SK-N-MC (cell line): ENCODE data around the gene KIF12.

Experiments used
- DNase-seq: peaks from one replicate; pipeline ENCODE4 v3.0.0-alpha.2; 2011; ENCODE audit warnings: low read depth, low spot score
- H3K27ac ChIP-seq: fragments of 200-600 bp; sonication (generic); 2 replicates; pipeline ENCODE4 v1.5.1; 2016; ENCODE audit warnings: mixed run types
- H3K36me3 ChIP-seq: fragments of 200-600 bp; sonication (generic); 2 replicates; pipeline ENCODE4 v1.6.1; 2017; ENCODE audit warnings: antibody characterized with exemption, low read length, mixed read lengths; ENCODE audit not compliant: insufficient read depth
- H3K4me3 ChIP-seq: fragments of 200-600 bp; sonication (generic); 2 replicates; pipeline ENCODE4 v1.5.1; 2016
- H3K9ac ChIP-seq: fragments of 200-600 bp; sonication (generic); 2 replicates; pipeline ENCODE4 v1.8.0; 2017; ENCODE audit warnings: mixed run types, mixed read lengths; ENCODE audit not compliant: insufficient read length
- H3K9me3 ChIP-seq: fragments of 200-600 bp; sonication (generic); 2 replicates; pipeline ENCODE4 v1.6.1; 2017; ENCODE audit warnings: low read depth, mild to moderate bottlenecking, antibody characterized with exemption, low read length, moderate library complexity, mixed read lengths
- EZH2 ChIP-seq: fragments of 200-600 bp; sonication (generic); IDR thresholded peaks from one replicate; pipeline ENCODE4 v1.6.1; 2017; ENCODE audit warnings: antibody characterized with exemption
- FOXP2 ChIP-seq: optimal IDR thresholded peaks from 2 replicates; pipeline ENCODE3; 2011; ENCODE audit warnings: mild to moderate bottlenecking, moderate library complexity; ENCODE audit not compliant: insufficient read depth; ENCODE audit errors: extremely low read length, control extremely low read depth
- POLR2AphosphoS5 ChIP-seq: IDR thresholded peaks from 2 replicates; pipeline ENCODE4 v1.6.1; 2012; ENCODE audit warnings: mild to moderate bottlenecking, low read depth, low read length, borderline replicate concordance

The KIF12 gene

GRCh38 chr9:114098021-114098935 is 814 bp downstream of the KIF12 start:
- no peak overlapping the region for H3K9ac ChIP-seq
- H3K4me3 ChIP-seq: peak overlapping the region; percentile 81
- no peak for DNase-seq
- TF ChIP-seq EZH2 (no peak), FOXP2 (no peak), POLR2AphosphoS5 (no peak)
- no peaks in the 10 kb centered on the region for H3K36me3 ChIP-seq
- no peak overlapping the region for H3K27ac ChIP-seq
- no peaks in the 10 kb centered on the region for H3K9me3 ChIP-seq

GRCh38 chr9:114097613-114098020 is 1.5 kb downstream of the KIF12 start:
- no peak overlapping the region for H3K9ac ChIP-seq
- no peaks in the 10 kb centered on the region for H3K9me3 ChIP-seq
- DNase-seq: no peak
- no peak overlapping the region for H3K27ac ChIP-seq
- peak overlapping the region; percentile 81 for H3K4me3 ChIP-seq
- TF ChIP-seq FOXP2 (no peak), POLR2AphosphoS5 (no peak), EZH2 (no peak)
- H3K36me3 ChIP-seq: no peaks in the 10 kb centered on the region

DNA sequence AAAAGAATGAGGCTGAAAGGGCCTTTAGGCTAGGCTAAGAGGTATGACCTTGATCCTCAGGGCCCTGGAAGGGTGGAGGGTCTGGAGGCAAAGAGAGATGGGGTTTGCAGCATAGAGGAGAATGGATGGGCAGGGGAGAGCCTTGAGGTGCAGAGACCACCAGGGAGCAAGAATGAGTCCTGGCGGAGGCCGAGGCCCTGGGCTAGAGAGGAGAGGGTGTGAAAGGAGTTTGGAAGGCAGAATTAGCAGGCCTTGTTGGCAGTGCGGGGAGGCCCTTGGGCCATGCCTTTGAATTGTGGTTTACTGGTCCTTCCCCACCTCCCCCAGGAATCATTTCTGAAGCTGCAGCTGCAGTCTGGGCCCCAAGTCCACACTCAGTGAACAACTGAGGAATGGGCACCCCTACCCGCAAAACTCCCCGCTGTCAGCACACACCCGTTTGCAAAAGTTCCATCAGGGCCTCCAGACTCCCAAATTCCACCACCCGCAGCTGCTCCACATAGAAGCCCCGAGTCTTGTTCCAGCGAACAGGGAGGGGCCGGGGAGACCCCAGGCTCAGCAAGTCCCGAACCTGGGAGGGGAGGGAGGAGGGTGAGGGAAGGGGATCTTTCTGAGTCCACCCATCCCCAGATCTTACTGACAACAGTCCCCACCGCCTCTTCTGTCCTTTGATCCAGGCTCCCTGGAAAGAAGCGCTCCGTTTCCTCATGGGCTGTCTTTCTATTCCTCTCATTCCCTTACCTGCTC is 2.1 kb downstream of the KIF12 start:
- H3K4me3 ChIP-seq: peak overlapping the region; percentile 81; the same call in 1 of the 2 replicates

DNA sequence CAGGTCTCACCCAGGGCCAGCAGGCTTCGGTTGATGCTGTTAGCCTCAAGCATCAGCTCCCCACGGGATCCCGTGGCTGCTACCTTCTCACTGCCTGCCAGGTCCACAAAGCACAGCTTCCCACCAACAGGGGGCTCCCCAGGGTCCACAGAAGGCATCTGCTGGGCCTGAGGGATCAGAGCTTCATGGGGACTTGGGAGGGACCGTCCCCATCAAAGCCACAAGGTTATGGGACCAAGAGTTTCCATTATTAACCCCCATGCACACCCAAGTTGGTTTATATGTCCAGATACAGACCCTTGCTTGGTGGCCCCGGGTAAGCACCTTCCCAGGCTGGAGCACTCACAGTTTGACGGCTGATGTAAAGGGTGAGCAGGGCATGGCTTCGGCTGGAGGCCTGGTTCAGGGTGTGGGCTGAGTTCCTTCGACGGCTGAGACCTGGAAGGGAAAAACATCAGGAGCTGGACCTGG is 3.0 kb downstream of the KIF12 start:
- Histone ChIP-seq H3K9ac (no peak overlapping the region), H3K9me3 (no peaks in the 10 kb centered on the region), H3K4me3 (no peak overlapping the region), H3K27ac (no peak overlapping the region), H3K36me3 (no peaks in the 10 kb centered on the region)
- DNase-seq: no peak
- TF ChIP-seq FOXP2 (no peak), EZH2 (no peak), POLR2AphosphoS5 (no peak)

More for the DNA sequence above, 2.1 kb downstream of the KIF12 start:
- Histone ChIP-seq H3K9me3 (no peaks in the 10 kb centered on the region), H3K9ac (no peak overlapping the region), H3K27ac (no peak overlapping the region), H3K36me3 (no peaks in the 10 kb centered on the region)
- no peak for TF ChIP-seq FOXP2
- no peak for TF ChIP-seq POLR2AphosphoS5
- TF ChIP-seq EZH2: no peak
- DNase-seq: no peak

- no peak overlapping the region for H3K9ac ChIP-seq
- no peak for TF ChIP-seq EZH2
- no peak for TF ChIP-seq POLR2AphosphoS5
- no peak for TF ChIP-seq FOXP2
These were observed 4.1 kb downstream of the KIF12 start for GRCh38 chr9:114094971-114095370.

GRCh38 chr9:114093761-114094505 is 5.2 kb downstream of the KIF12 start:
- H3K4me3 ChIP-seq: no peak overlapping the region
- H3K9ac ChIP-seq: no peak overlapping the region
- no peaks in the 10 kb centered on the region for H3K36me3 ChIP-seq
- no peak for TF ChIP-seq FOXP2
- TF ChIP-seq POLR2AphosphoS5: no peak
- TF ChIP-seq EZH2: no peak
- no peak overlapping the region for H3K27ac ChIP-seq
- no peak for DNase-seq
- H3K9me3 ChIP-seq: no peaks in the 10 kb centered on the region

More at GRCh38 chr9:114094971-114095370, 4.1 kb downstream of the KIF12 start:
- no peak for DNase-seq
- H3K27ac ChIP-seq: no peak overlapping the region
- no peaks in the 10 kb centered on the region for H3K9me3 ChIP-seq
- no peaks in the 10 kb centered on the region for H3K36me3 ChIP-seq
- H3K4me3 ChIP-seq: no peak overlapping the region

- TF ChIP-seq FOXP2: no peak
- TF ChIP-seq EZH2: no peak
- no peak for TF ChIP-seq POLR2AphosphoS5
- Histone ChIP-seq H3K9ac (no peak overlapping the region), H3K36me3 (no peaks in the 10 kb centered on the region), H3K27ac (no peak overlapping the region), H3K4me3 (no peak overlapping the region), H3K9me3 (no peaks in the 10 kb centered on the region)
- DNase-seq: no peak
These were observed 6.0 kb downstream of the KIF12 start for GRCh38 chr9:114093031-114093471.

GRCh38 chr9:114092336-114092735 is 6.8 kb downstream of the KIF12 start:
- H3K27ac ChIP-seq: no peak overlapping the region
- H3K36me3 ChIP-seq: no peaks in the 10 kb centered on the region
- no peak for DNase-seq
- H3K4me3 ChIP-seq: no peak overlapping the region
- no peak for TF ChIP-seq EZH2
- TF ChIP-seq FOXP2: no peak
- TF ChIP-seq POLR2AphosphoS5: no peak
- H3K9me3 ChIP-seq: no peaks in the 10 kb centered on the region
- H3K9ac ChIP-seq: no peak overlapping the region
